Measurements from ENCODE around the gene GLB1L3.

GLB1L3 gene

DNA sequence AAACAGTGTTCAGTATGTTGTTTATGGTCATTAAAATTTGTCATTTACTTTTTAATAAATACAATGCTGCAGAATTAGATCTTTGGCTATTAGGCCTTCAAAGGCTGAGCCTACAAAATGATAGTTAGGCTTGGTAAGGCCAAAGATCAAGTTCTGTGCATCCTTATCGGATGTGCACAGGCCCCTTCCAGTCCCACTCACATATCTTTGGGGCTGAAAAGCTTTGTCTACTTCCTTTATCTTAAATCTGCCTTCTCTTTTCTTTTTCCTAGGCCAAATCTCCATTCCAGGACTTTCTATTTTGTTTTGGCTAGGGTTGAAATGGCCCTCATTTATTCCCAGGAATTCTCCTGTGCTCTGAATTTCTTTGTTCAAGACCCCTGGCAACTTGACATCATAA is 52.3 kb downstream of the GLB1L3 start:
- no peaks in the 10 kb centered on the region for H4K20me1 ChIP-seq (ENCODE audit: control insufficient read depth, insufficient read depth, low read depth, low read length)
- H3K36me3 ChIP-seq (ENCODE audit: control insufficient read depth, low read length) = no peaks in the 10 kb centered on the region
- no peak overlapping the region for H3K4me3 ChIP-seq (ENCODE audit: low read length)
- no peaks in the 10 kb centered on the region for H3K9me2 ChIP-seq (replicated peaks; ENCODE audit: control insufficient read depth, low read length)
- no peaks in the 10 kb centered on the region for H3K27me3 ChIP-seq (ENCODE audit: control insufficient read depth, low read length)
- H3K9me3 ChIP-seq (ENCODE audit: control insufficient read depth, insufficient read depth, low read length) = no peaks in the 10 kb centered on the region
- H3K27ac ChIP-seq (ENCODE audit: low read depth, low read length) = no peak overlapping the region
- no peaks in the 10 kb centered on the region for H3F3A ChIP-seq (ENCODE audit: control insufficient read depth, insufficient read depth)
- H3K4me1 ChIP-seq (ENCODE audit: control insufficient read depth, low read length) = no peaks in the 10 kb centered on the region
- H3K4me2 ChIP-seq (ENCODE audit: low read length) = no peak overlapping the region
- H3K79me2 ChIP-seq (ENCODE audit: control insufficient read depth, low read length) = no peaks in the 10 kb centered on the region
- TF ChIP-seq, protein P1, sequence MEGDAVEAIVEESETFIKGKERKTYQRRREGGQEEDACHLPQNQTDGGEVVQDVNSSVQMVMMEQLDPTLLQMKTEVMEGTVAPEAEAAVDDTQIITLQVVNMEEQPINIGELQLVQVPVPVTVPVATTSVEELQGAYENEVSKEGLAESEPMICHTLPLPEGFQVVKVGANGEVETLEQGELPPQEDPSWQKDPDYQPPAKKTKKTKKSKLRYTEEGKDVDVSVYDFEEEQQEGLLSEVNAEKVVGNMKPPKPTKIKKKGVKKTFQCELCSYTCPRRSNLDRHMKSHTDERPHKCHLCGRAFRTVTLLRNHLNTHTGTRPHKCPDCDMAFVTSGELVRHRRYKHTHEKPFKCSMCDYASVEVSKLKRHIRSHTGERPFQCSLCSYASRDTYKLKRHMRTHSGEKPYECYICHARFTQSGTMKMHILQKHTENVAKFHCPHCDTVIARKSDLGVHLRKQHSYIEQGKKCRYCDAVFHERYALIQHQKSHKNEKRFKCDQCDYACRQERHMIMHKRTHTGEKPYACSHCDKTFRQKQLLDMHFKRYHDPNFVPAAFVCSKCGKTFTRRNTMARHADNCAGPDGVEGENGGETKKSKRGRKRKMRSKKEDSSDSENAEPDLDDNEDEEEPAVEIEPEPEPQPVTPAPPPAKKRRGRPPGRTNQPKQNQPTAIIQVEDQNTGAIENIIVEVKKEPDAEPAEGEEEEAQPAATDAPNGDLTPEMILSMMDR (IDR thresholded peaks at IDR 0.05; ENCODE audit: low read depth, low read length, poor library complexity, severe bottlenecking) = no peak
- no peak for TF ChIP-seq EZH2phosphoT487 (IDR thresholded peaks at IDR 0.05; ENCODE audit: borderline replicate concordance, low read length)

GRCh38 chr11:134330611-134331353 is 54.6 kb downstream of the GLB1L3 start:
- no peaks in the 10 kb centered on the region for H4K20me1 ChIP-seq (ENCODE audit: control insufficient read depth, insufficient read depth, low read depth, low read length)
- TF ChIP-seq, protein P1 (IDR thresholded peaks at IDR 0.05; ENCODE audit: low read depth, low read length, poor library complexity, severe bottlenecking) = no peak
- no peak for TF ChIP-seq EZH2phosphoT487 (IDR thresholded peaks at IDR 0.05; ENCODE audit: borderline replicate concordance, low read length)
- no peaks in the 10 kb centered on the region for H3K9me2 ChIP-seq (replicated peaks; ENCODE audit: control insufficient read depth, low read length)
- no peaks in the 10 kb centered on the region for H3K27me3 ChIP-seq (ENCODE audit: control insufficient read depth, low read length)
- no peak overlapping the region for H3K4me2 ChIP-seq (ENCODE audit: low read length)
- no peaks in the 10 kb centered on the region for H3K9me3 ChIP-seq (ENCODE audit: control insufficient read depth, insufficient read depth, low read length)
- H3K79me2 ChIP-seq (ENCODE audit: control insufficient read depth, low read length) = no peaks in the 10 kb centered on the region
- no peak overlapping the region for H3K27ac ChIP-seq (ENCODE audit: low read depth, low read length)
- no peaks in the 10 kb centered on the region for H3K4me1 ChIP-seq (ENCODE audit: control insufficient read depth, low read length)
- no peaks in the 10 kb centered on the region for H3F3A ChIP-seq (ENCODE audit: control insufficient read depth, insufficient read depth)
- no peak overlapping the region for H3K4me3 ChIP-seq (ENCODE audit: low read length)
- no peaks in the 10 kb centered on the region for H3K36me3 ChIP-seq (ENCODE audit: control insufficient read depth, low read length)

DNA sequence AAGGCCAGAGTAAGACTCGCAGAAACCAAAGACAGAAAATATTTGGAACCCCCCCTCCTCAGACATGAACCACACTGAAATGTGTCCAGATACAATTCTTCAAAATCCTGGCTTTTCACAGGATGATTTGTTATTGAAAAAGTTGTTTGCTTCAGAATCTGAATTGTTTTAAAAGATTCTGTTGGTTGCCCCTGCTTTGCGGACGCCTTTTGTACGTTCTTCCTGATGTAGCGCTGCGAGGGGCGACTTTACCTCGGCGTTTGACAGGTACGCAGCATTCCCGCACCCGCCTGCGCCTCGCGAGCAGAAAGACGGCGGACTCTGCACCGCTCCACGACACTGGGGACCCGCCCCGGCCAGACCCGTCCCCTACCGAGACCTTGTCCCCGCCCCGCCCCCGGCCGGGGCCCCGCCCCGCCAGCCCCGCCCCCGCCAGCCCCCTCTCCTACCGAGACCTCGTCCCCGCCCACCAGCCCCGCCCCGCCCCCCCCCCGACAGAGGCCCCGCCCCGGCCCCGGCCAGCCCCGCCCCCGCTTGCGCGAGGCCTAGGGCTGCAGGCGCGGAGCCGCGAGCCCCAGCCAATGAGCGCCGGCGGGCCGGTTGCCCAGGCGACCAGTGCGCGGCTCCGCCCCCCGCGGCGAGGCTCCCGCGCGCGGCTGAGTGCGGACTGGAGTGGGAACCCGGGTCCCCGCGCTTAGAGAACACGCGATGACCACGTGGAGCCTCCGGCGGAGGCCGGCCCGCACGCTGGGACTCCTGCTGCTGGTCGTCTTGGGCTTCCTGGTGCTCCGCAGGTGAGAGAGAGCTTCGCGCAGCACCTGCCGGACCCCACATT is 55.4 kb downstream of the GLB1L3 start, which contains the start of gene GLB1L2:
GLB1L2 (plus strand) TSS at position 635 of the 835 bp plus-strand sequence; CDS start at position 709, 74 bp downstream.
- TF ChIP-seq EZH2phosphoT487 (IDR thresholded peaks at IDR 0.05; ENCODE audit: borderline replicate concordance, low read length) = no peak
- TF ChIP-seq, protein P1 (IDR thresholded peaks at IDR 0.05; ENCODE audit: low read depth, low read length, poor library complexity, severe bottlenecking) = no peak
- no peaks in the 10 kb centered on the region for H3K79me2 ChIP-seq (ENCODE audit: control insufficient read depth, low read length)
- H4K20me1 ChIP-seq (ENCODE audit: control insufficient read depth, insufficient read depth, low read depth, low read length) = no peaks in the 10 kb centered on the region
- no peaks in the 10 kb centered on the region for H3K9me2 ChIP-seq (replicated peaks; ENCODE audit: control insufficient read depth, low read length)
- no peak within 1 kb of the TSS for H3K4me2 ChIP-seq (ENCODE audit: low read length)
- no peaks in the 10 kb centered on the region for H3F3A ChIP-seq (ENCODE audit: control insufficient read depth, insufficient read depth)
- no peaks in the 10 kb centered on the region for H3K9me3 ChIP-seq (ENCODE audit: control insufficient read depth, insufficient read depth, low read length)
- H3K4me1 ChIP-seq (ENCODE audit: control insufficient read depth, low read length) = no peaks in the 10 kb centered on the region
- no peaks in the 10 kb centered on the region for H3K36me3 ChIP-seq (ENCODE audit: control insufficient read depth, low read length)
- H3K27ac ChIP-seq (ENCODE audit: low read depth, low read length) = no peak within 1 kb of the TSS
- no peak within 1 kb of the TSS for H3K4me3 ChIP-seq (ENCODE audit: low read length)
- no peaks in the 10 kb centered on the region for H3K27me3 ChIP-seq (ENCODE audit: control insufficient read depth, low read length)
